Left lung (tissue), 10 donors: ENCODE data around the gene PNKD. TPM values are rescaled to one million over a fixed set of nuclear protein-coding genes. Genes with fewer than 3 reads are reported as not detected.

Experiments
- ATAC-seq: fragments of 200-7000 bp; cut with Tn5 transposase; one replicate; pipeline ENCODE4 v1.9.1; 2020; ENCODE audit warnings: moderate library complexity
- DNase-seq, 4 donors: peaks; one replicate each; pipeline ENCODE4 v3.0.0-alpha.2; 2013 to 2020
- H3K27ac ChIP-seq, 2 donors: fragments of 200-600 bp; sonication (generic) in 1 of 2; one replicate each; pipeline versions ENCODE4 v1.5.0 to v1.8.0; 2020 to 2021
- H3K27me3 ChIP-seq, 2 donors: fragments of 200-600 bp; sonication (generic) in 1 of 2; one replicate each; pipeline versions ENCODE4 v1.5.0 to v1.8.0; 2020 to 2021
- H3K36me3 ChIP-seq, 2 donors: fragments of 200-600 bp; sonication (generic) in 1 of 2; one replicate each; pipeline versions ENCODE4 v1.5.0 to v1.8.0; 2020 to 2021
- H3K4me1 ChIP-seq, 2 donors: fragments of 200-600 bp; one replicate each; pipeline ENCODE4 v1.8.0; 2021
- H3K4me3 ChIP-seq, 2 donors: fragments of 200-600 bp; sonication (generic) in 1 of 2; one replicate each; pipeline versions ENCODE4 v1.5.0 to v1.8.0; 2020 to 2021; ENCODE audit warnings: mild to moderate bottlenecking in 1 of 2
- H3K9me3 ChIP-seq, 2 donors: fragments of 200-600 bp; sonication (generic) in 1 of 2; one replicate each; pipeline versions ENCODE4 v1.5.0 to v1.8.0; 2020 to 2021
- intact Hi-C, 2 donors: fragments of 100-400 bp; cut with DNase I; formaldehyde crosslinking; loops; one replicate each; pipeline versions ENCODE4 v1.11.2 to v1.14.2; 2022
- polyA plus RNA-seq, 6 donors: library from polyadenylated mRNA; unstranded; fragments of 120-200 nt; gene quantifications; one replicate each; pipeline ENCODE4 v1.2.1, GENCODE V29; 2013; ENCODE audit not compliant: insufficient read length in 6 of 6
- total RNA-seq, 2 donors: library from RNA; stranded (reverse); fragmentation: NEBNext Ultra II Directional; extraction: Animal tissue kit (Norgen Biotek cat#: 25700); gene quantifications; one replicate each; pipeline ENCODE4 v1.2.1, GENCODE V29; 2021
- TF ChIP-seq, protein P1 (sequence below), 2 donors: fragments of 200-600 bp; sonication (generic) in 1 of 2; IDR thresholded peaks; one replicate each; pipeline versions ENCODE4 v1.5.0 to v1.8.0; 2021; ENCODE audit warnings: antibody characterized with exemption in 2 of 2
- donor health status: DM: no; HTN: yes; CAD: no.
- donor health status: DM: no; HTN: no; CAD: no.

Gene PNKD
- total and polyA plus RNA-seq, 8 donors: 58.2 to 96.8 (median 62.4) TPM

DNA sequence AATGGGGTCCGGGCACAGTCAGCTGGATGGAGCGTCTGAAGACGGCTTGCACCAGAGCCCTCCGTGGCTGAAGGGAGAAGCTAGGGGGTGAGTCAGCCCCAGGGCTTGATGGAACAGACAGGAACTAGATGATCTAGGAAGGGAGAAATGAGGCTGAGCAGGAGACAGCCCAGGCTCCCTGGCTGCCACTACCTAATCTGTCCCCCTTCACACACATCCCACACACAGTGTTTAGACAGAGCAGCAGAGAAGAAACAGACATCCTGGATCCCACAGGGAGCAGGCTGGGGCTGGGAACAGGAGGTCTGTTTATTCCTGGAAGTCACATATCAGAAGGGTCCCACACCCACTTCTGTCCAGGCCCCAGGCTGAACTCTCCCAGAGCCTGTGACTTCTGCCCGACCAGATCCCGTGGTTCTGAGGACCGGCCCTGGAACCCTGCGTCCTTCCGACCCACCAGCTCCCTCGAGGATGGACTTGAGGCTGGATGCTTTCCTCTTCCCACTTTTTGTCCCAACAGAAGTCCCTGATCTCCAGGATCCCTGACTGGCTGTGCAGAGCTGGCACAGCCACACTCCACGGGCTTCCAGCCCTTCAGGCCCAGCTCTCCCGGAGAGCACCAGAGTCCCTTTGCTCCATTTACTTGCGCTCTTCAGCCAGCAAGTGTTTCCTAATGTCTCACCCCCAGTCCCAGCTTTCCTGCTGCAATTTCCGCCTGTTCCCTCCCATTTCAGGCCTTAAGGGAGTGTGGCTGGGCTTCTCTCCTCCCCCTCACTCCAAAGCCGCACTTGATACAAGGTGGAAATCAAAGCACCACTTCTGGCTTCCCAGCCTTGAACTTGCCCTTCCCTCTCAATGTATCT, 11.0 kb upstream of the PNKD start:
- no peak overlapping the region for H3K4me3 ChIP-seq
- H3K36me3 ChIP-seq: peaks cover 0 to 50% of the 10 kb centered on the region in 2 donors
- TF ChIP-seq, protein P1, sequence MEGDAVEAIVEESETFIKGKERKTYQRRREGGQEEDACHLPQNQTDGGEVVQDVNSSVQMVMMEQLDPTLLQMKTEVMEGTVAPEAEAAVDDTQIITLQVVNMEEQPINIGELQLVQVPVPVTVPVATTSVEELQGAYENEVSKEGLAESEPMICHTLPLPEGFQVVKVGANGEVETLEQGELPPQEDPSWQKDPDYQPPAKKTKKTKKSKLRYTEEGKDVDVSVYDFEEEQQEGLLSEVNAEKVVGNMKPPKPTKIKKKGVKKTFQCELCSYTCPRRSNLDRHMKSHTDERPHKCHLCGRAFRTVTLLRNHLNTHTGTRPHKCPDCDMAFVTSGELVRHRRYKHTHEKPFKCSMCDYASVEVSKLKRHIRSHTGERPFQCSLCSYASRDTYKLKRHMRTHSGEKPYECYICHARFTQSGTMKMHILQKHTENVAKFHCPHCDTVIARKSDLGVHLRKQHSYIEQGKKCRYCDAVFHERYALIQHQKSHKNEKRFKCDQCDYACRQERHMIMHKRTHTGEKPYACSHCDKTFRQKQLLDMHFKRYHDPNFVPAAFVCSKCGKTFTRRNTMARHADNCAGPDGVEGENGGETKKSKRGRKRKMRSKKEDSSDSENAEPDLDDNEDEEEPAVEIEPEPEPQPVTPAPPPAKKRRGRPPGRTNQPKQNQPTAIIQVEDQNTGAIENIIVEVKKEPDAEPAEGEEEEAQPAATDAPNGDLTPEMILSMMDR (IDR thresholded peaks at IDR 0.05): no peak
- intact Hi-C loops: no loop called here
- H3K27ac ChIP-seq: peak overlapping the region; percentile 77 to 82
- ATAC-seq: peak; percentile 74
- DNase-seq: peak in 1 of 4 donors; percentile 66
- no peaks in the 10 kb centered on the region for H3K27me3 ChIP-seq
- H3K9me3 ChIP-seq: no peaks in the 10 kb centered on the region
- peaks cover 20 to 69% of the 10 kb centered on the region in 2 donors for H3K4me1 ChIP-seq

DNA sequence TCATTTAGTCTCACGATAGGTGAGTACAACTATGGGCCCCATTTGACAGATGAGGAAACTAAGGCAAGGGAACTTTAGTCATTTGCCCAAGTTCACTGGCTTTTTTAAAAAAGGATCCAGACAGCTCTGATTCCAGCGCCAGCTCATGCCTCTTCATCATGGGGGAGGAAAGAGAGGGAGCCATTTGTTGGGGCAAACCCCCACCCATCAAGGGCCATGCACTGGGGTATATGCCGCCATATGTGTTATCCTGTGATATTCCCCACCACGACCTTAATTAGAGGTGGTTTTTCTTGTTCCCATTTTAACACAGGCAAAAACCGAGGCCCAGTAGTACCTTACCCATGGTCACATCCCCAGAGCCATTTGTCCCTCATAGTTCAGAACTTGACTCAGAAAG, 10.2 kb upstream of the PNKD start:
- DNase-seq (no peak), ATAC-seq (no peak)
- Histone ChIP-seq H3K27ac (peak overlapping the region; percentile 77 to 82), H3K36me3 (peaks cover 0 to 50% of the 10 kb centered on the region in 2 donors), H3K4me1 (peaks cover 20 to 77% of the 10 kb centered on the region in 2 donors), H3K27me3 (no peaks in the 10 kb centered on the region), H3K4me3 (no peak overlapping the region), H3K9me3 (no peaks in the 10 kb centered on the region)
- intact Hi-C loops: loop anchor here in 1 of 2 donors (5.0 kb wide), 1 partner anchor 78 kb away; no protein-coding TSS in a partner anchor
- TF ChIP-seq, protein P1 (IDR thresholded peaks at IDR 0.05): no peak

DNA sequence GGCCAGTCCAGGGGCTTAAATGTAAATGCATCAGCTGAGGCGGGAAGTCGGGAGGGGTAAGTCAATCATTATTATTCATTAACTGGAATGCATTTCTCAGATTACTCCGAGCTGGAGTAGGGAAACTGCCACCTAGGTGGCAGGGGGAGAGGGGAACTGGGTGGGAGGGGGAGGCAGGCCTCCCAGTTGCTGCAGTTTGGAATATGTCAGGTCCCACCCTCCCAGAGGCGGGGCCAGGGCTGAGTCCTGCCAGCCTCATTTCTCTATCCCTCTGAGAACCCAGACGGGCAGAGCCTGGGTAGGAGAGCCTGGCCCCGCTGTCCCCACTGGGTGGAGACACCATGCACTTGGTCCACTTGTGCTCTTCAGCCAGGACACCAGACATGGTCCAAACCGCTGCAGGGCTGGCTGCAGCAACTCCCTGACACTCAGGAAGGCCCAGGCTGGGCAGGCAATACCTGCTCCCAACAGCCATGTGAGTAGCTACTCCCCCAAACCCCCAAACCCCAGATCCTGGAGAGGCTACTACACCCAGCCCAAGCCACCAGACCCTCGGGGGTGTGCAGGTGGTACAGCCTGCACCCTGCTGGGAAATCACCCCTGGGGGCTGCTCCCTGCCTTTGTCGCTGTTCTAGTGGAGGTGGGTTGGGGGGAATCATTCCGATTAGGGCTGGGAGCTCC, 9.4 kb upstream of the PNKD start, which contains the start of gene GPBAR1:
Gene GPBAR1, plus strand, starts transcription at position 274 of the 681 bp plus-strand sequence. CDS start 1,710 bp downstream, outside the sequence.
- intact Hi-C loops: loop anchor here in 1 of 2 donors (5.0 kb wide), 1 partner anchor 79 kb away; no protein-coding TSS in a partner anchor
- peak; percentile 55 for ATAC-seq
- DNase-seq: peak in 2 of 4 donors; percentile 55 to 56
- peaks cover 0 to 50% of the 10 kb centered on the region in 2 donors for H3K36me3 ChIP-seq
- TF ChIP-seq, protein P1 (IDR thresholded peaks at IDR 0.05): no peak
- H3K27ac ChIP-seq: peak within 1 kb of the TSS; percentile 77 to 82
- peaks cover 20 to 79% of the 10 kb centered on the region in 2 donors for H3K4me1 ChIP-seq
- H3K9me3 ChIP-seq: no peaks in the 10 kb centered on the region
- no peaks in the 10 kb centered on the region for H3K27me3 ChIP-seq
- H3K4me3 ChIP-seq: no peak within 1 kb of the TSS

DNA sequence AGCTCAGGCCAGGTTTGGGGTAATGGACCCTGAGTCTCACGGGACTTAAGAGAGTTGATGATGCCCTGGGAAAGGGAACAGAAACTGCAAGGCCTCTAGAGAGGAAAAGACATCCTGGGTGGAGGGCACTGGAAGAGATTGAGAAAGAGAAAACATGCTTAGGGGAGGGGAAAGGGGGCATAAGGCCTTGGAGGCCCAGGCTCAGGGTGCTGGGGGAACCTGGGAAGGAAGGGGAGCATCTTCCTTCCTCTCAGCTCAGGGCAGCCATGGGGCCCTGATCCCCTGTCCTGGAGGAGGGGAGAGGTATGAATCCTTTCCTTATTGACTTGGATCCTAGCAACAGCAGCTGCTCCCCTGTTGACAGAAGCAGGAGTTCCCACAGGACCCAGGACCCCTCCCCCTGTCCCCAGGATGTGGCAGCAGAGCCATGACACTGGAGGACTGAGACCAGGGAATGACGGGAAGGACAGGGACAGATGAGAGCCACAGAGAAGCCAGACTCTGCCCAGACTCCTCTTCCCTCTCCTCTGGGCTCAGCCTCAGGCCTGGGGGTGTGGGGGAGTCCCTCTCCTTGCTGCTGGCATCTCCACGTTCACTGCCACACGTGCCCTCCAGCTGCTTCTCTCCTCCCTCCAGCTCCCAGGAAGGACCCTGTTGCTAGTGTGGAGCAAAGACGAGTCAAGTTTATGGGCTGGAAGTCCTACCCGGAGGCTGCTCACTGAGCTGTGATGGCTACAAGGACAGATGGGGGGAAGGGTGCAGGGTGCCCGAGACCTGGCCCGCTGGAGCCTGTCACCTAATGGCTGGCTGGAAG, 8.7 kb upstream of the PNKD start:
- Histone ChIP-seq H3K4me1 (peaks cover 20 to 75% of the 10 kb centered on the region in 2 donors), H3K36me3 (peaks cover 0 to 50% of the 10 kb centered on the region in 2 donors), H3K4me3 (no peak overlapping the region), H3K27me3 (no peaks in the 10 kb centered on the region), H3K27ac (peak overlapping the region in 1 of 2 donors; percentile 77), H3K9me3 (no peaks in the 10 kb centered on the region)
- TF ChIP-seq, protein P1 (IDR thresholded peaks at IDR 0.05): no peak
- DNase-seq: peak in 1 of 4 donors; percentile 24
- intact Hi-C loops: loop anchor here in 1 of 2 donors (5.0 kb wide), 1 partner anchor 79 kb away; no protein-coding TSS in a partner anchor
- ATAC-seq: no peak
